ENCODE measurements around the gene ATP2B2. TPM values are rescaled to one million over a fixed set of nuclear protein-coding genes. Genes with fewer than 3 reads are reported as not detected.

Gene ATP2B2
- total RNA-seq, 1 experiment from 2014 or later: not detected

DNA sequence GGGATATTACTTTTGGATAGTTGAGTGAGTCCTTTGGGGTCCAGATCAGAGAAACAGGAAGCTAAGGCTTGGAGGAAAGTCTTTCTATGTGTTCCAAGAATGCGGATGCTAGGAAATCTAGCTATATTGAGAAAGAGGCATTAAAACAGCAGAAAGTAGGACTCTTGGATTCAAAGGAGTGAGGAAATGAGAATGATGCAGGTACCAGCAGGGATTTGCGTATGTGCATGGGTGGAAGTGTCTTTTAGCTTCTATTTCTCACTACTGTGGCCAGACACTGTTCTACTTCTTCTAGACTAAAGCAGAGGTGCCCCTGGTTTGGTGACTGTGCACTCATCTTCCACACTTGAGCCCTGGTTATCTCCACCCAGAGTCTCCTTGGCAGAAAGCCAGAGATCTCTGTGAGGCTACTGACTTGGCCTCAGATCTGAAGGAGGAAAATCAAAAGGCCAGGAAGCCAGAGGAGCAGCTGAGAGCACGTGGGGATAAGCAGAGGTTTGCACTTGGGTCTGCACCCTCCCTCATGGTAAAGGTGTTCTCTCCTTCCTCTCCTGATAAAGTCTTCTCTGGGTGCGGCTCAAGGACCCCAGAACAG, 44.3 kb downstream of the ATP2B2 start:
- no peaks in the 10 kb centered on the region for H3K36me3 ChIP-seq (ENCODE audit: control insufficient read depth in 1 of 2, insufficient read depth in 2 of 2, low read length in 2 of 2)
- intact Hi-C loops (cut with micrococcal nuclease): no loop called here
- H3K9me3 ChIP-seq (ENCODE audit: control insufficient read depth in 1 of 2, insufficient read depth in 1 of 2, low read depth in 1 of 2, low read length in 2 of 2): no peaks in the 10 kb centered on the region
- no peak overlapping the region for H3K9ac ChIP-seq (ENCODE audit: low read length)
- H3K4me2 ChIP-seq (ENCODE audit: low read length): no peak overlapping the region
- no peak for DNase-seq (ENCODE audit: low read depth, low spot score)
- POLR2A ChIA-PET: no interaction called here
- H3K27ac ChIP-seq (ENCODE audit: low read depth, low read length): no peak overlapping the region
- BruUV-seq (replicated peaks): no TSS peak
- RAD21 ChIA-PET (ENCODE audit: low non-redundant PET in 1 of 2, low total read pairs in 2 of 2, uncharacterized antibody in 2 of 2, unreplicated experiment in 2 of 2): no interaction called here
- no peak overlapping the region for H3K4me3 ChIP-seq (replicated peaks in 1 of 2; ENCODE audit: low read depth in 1 of 2, low read length in 2 of 2)
- peaks cover 63% of the 10 kb centered on the region for H3K27me3 ChIP-seq (ENCODE audit: insufficient read depth, low read length)
- no peaks in the 10 kb centered on the region for H4K20me1 ChIP-seq (ENCODE audit: insufficient read depth)
- no peak overlapping the region for H2AFZ ChIP-seq (ENCODE audit: low read depth, low read length, poor library complexity, severe bottlenecking)
- ATAC-seq: no peak
- no peaks in the 10 kb centered on the region for H3K4me1 ChIP-seq (ENCODE audit: control insufficient read depth in 1 of 2, insufficient read depth in 2 of 2, low read length in 2 of 2)
- no peaks in the 10 kb centered on the region for H3K9me2 ChIP-seq (ENCODE audit: insufficient read depth)
- H3K79me2 ChIP-seq (ENCODE audit: insufficient read depth, low read length): no peaks in the 10 kb centered on the region
- CTCF ChIA-PET: no interaction called here
- TF ChIP-seq YY1 (IDR thresholded peaks at IDR 0.05; ENCODE audit: extremely low read depth, insufficient replicate concordance, low read depth, low read length) (no peak), SRF (IDR thresholded peaks at IDR 0.05; ENCODE audit: low read depth) (no peak), ZFX (IDR thresholded peaks at IDR 0.05) (no peak), TCF7L2 (IDR thresholded peaks at IDR 0.05; ENCODE audit: borderline replicate concordance, extremely low read depth, insufficient read depth, insufficient read length) (no peak), POLR2AphosphoS5 (IDR thresholded peaks at IDR 0.05; ENCODE audit: low read depth, low read length) (no peak), SIN3A (IDR thresholded peaks at IDR 0.05; ENCODE audit: low read depth) (no peak), ELF1 (IDR thresholded peaks at IDR 0.05; ENCODE audit: borderline replicate concordance, low read depth) (no peak), JUND (IDR thresholded peaks at IDR 0.05) (no peak), ZNF274 (IDR thresholded peaks at IDR 0.05; ENCODE audit: low read depth, low read length) (no peak)
- TF ChIP-seq, protein P1, sequence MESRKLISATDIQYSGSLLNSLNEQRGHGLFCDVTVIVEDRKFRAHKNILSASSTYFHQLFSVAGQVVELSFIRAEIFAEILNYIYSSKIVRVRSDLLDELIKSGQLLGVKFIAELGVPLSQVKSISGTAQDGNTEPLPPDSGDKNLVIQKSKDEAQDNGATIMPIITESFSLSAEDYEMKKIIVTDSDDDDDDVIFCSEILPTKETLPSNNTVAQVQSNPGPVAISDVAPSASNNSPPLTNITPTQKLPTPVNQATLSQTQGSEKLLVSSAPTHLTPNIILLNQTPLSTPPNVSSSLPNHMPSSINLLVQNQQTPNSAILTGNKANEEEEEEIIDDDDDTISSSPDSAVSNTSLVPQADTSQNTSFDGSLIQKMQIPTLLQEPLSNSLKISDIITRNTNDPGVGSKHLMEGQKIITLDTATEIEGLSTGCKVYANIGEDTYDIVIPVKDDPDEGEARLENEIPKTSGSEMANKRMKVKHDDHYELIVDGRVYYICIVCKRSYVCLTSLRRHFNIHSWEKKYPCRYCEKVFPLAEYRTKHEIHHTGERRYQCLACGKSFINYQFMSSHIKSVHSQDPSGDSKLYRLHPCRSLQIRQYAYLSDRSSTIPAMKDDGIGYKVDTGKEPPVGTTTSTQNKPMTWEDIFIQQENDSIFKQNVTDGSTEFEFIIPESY (IDR thresholded peaks at IDR 0.05; ENCODE audit: extremely low read depth, insufficient replicate concordance, low read length): no peak
- TF ChIP-seq, protein P2, sequence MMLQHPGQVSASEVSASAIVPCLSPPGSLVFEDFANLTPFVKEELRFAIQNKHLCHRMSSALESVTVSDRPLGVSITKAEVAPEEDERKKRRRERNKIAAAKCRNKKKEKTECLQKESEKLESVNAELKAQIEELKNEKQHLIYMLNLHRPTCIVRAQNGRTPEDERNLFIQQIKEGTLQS (IDR thresholded peaks at IDR 0.05): no peak
- TF ChIP-seq, protein P3, sequence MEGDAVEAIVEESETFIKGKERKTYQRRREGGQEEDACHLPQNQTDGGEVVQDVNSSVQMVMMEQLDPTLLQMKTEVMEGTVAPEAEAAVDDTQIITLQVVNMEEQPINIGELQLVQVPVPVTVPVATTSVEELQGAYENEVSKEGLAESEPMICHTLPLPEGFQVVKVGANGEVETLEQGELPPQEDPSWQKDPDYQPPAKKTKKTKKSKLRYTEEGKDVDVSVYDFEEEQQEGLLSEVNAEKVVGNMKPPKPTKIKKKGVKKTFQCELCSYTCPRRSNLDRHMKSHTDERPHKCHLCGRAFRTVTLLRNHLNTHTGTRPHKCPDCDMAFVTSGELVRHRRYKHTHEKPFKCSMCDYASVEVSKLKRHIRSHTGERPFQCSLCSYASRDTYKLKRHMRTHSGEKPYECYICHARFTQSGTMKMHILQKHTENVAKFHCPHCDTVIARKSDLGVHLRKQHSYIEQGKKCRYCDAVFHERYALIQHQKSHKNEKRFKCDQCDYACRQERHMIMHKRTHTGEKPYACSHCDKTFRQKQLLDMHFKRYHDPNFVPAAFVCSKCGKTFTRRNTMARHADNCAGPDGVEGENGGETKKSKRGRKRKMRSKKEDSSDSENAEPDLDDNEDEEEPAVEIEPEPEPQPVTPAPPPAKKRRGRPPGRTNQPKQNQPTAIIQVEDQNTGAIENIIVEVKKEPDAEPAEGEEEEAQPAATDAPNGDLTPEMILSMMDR (IDR thresholded peaks at IDR 0.05 in 2 of 3, conservative IDR thresholded peaks at IDR 0.05 in 1 of 3; ENCODE audit: borderline replicate concordance in 1 of 3, insufficient read depth in 1 of 3, low read depth in 2 of 3, low read length in 2 of 3): no peak
- TF ChIP-seq, protein P4, sequence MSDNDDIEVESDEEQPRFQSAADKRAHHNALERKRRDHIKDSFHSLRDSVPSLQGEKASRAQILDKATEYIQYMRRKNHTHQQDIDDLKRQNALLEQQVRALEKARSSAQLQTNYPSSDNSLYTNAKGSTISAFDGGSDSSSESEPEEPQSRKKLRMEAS (IDR thresholded peaks at IDR 0.05): no peak

All from HCT116 (cell line).